HepG2 (cell line): ENCODE measurements around the gene PCNA. TPM values are rescaled to one million over a fixed set of nuclear protein-coding genes. Genes with fewer than 3 reads are reported as not detected.

Source experiments
- ATAC-seq: fragments of 200-7000 bp; cut with Tn5 transposase; 3 replicates; pipeline ENCODE4 v1.9.1; 2020; ENCODE audit warnings: mild to moderate bottlenecking, moderate library complexity
- BruUV-seq: library from RNA; stranded (reverse); fragments of 400-500 nt; replicated peaks from 2 replicates; lab custom pipeline; 2021; lab: Mats Ljungman, UMichigan
- CTCF ChIA-PET: fragments of 300-600 bp; formaldehyde crosslinking; extraction: SDS; loops from one replicate; lab custom pipeline; 2021; ENCODE audit warnings: low total read pairs, inconsistent platforms, low intra/inter-chr PET ratio; lab: Yijun Ruan, JAX
- POLR2A ChIA-PET: fragments of 350-600 bp; sonication (Branson Sonifier 250); formaldehyde crosslinking; loops from one replicate; lab custom pipeline; 2020; ENCODE audit warnings: antibody characterized with exemption, inconsistent platforms; lab: Yijun Ruan, JAX
- DNase-seq: peaks from one replicate; pipeline ENCODE4 v3.0.0-alpha.2; 2015; ENCODE audit warnings: low spot score
- FAIRE-seq: peaks from 3 replicates; lab custom pipeline; 2011; peaks lifted over from hg19 to GRCh38; lab: Jason Lieb, UNC
- H2AFZ ChIP-seq: one replicate; pipeline ENCODE4 v1.6.1; 2011; ENCODE audit warnings: low read length, inconsistent platforms
- H3K27ac ChIP-seq: fragments of 300-600 bp; 3 replicates; pipeline ENCODE4 v1.8.0; 2011; ENCODE audit warnings: mixed run types, mild to moderate bottlenecking, mixed read lengths, low read length, inconsistent platforms; ENCODE audit not compliant: insufficient read depth; ENCODE audit errors: extremely low read length
- H3K27me3 ChIP-seq, 2 experiments: fragments of 200-600 bp in 1 of 2; 2 replicates in 1 of 2; 3 replicates in 1 of 2; pipeline versions ENCODE4 v1.6.0 to v1.8.0; 2011; ENCODE audit warnings: low read length in 2 of 2, mild to moderate bottlenecking in 2 of 2, moderate library complexity in 2 of 2, inconsistent platforms in 1 of 2; ENCODE audit not compliant: insufficient read depth in 2 of 2, control insufficient read depth in 1 of 2
- H3K36me3 ChIP-seq, 2 experiments: fragments of 200-600 bp in 1 of 2; replicated peaks in 1 of 2; 2 replicates in 1 of 2; 3 replicates in 1 of 2; pipeline versions ENCODE4 v1.5.1 to v1.8.0; 2011; ENCODE audit warnings: low read length in 2 of 2, inconsistent platforms in 1 of 2; ENCODE audit not compliant: insufficient read depth in 2 of 2, control insufficient read depth in 1 of 2
- H3K4me1 ChIP-seq: 2 replicates; pipeline ENCODE4 v1.5.1; 2012; ENCODE audit warnings: low read length, inconsistent platforms; ENCODE audit not compliant: insufficient read depth
- H3K4me2 ChIP-seq: 2 replicates; pipeline ENCODE4 v1.6.0; 2011; ENCODE audit warnings: low read depth, low read length, inconsistent platforms
- H3K4me3 ChIP-seq, 3 experiments: fragments of 200-600 bp in 1 of 3; sonication (generic), shearing (Covaris generic) in 1 of 3; replicated peaks in 1 of 3; 2 replicates each; pipeline ENCODE4 v1.5.1; 2011 to 2016; ENCODE audit warnings: low read length in 3 of 3, inconsistent platforms in 2 of 3, low read depth in 2 of 3, mild to moderate bottlenecking in 2 of 3, control low read depth in 1 of 3, mixed read lengths in 1 of 3; ENCODE audit not compliant: insufficient read depth in 1 of 3
- H3K79me2 ChIP-seq: one replicate; pipeline ENCODE4 v1.6.1; 2011; ENCODE audit warnings: low read length, inconsistent platforms; ENCODE audit not compliant: insufficient read depth
- H3K9ac ChIP-seq: 2 replicates; pipeline ENCODE4 v1.6.0; 2011; ENCODE audit warnings: mild to moderate bottlenecking, low read depth, low read length, inconsistent platforms; ENCODE audit not compliant: insufficient read depth
- H3K9me3 ChIP-seq: 2 replicates; pipeline ENCODE4 v1.5.1; 2012; ENCODE audit warnings: mild to moderate bottlenecking, low read length
- H4K20me1 ChIP-seq: 2 replicates; pipeline ENCODE4 v1.6.0; 2011; ENCODE audit warnings: inconsistent platforms, mild to moderate bottlenecking, low read length, moderate library complexity; ENCODE audit not compliant: insufficient read depth
- AGO2 ChIP-seq: fragments of 200-400 bp; formaldehyde crosslinking; optimal IDR thresholded peaks from 2 replicates; pipeline ENCODE3; 2017; ENCODE audit warnings: mild to moderate bottlenecking, low read depth, low read length, moderate library complexity
- ATAD3A ChIP-seq: sonication (generic); formaldehyde crosslinking; IDR thresholded peaks from 2 replicates; pipeline ENCODE4 v1.4.0; 2020; ENCODE audit warnings: missing genetic modification reagents
- ATM ChIP-seq: fragments of 450-650 bp; IDR thresholded peaks from 2 replicates; pipeline ENCODE4 v1.7.1; 2017; ENCODE audit warnings: mild to moderate bottlenecking, borderline replicate concordance
- DMAP1 ChIP-seq: IDR thresholded peaks from 2 replicates; pipeline ENCODE4 v1.6.1; 2016
- EED ChIP-seq: sonication (generic); formaldehyde crosslinking; IDR thresholded peaks from 2 replicates; pipeline ENCODE4 v1.5.0; 2020; ENCODE audit warnings: mild to moderate bottlenecking, missing genetic modification reagents
- POLR2A ChIP-seq, 2 experiments: IDR thresholded peaks; 2 replicates each; pipeline ENCODE4 v1.6.1; 2011; ENCODE audit warnings: low read depth in 2 of 2, low read length in 2 of 2, mild to moderate bottlenecking in 1 of 2, moderate library complexity in 1 of 2; ENCODE audit not compliant: insufficient read depth in 1 of 2
- POLR2G ChIP-seq: fragments of 200-400 bp; formaldehyde crosslinking; IDR thresholded peaks from 2 replicates; pipeline ENCODE4 v1.6.1; 2018; ENCODE audit warnings: mild to moderate bottlenecking, low read depth, low read length, moderate library complexity
- RAD51 ChIP-seq: fragments of 450-650 bp; IDR thresholded peaks from 2 replicates; pipeline ENCODE4 v1.6.1; 2016; ENCODE audit warnings: borderline replicate concordance
- RBFOX2 ChIP-seq: fragments of 200-400 bp; formaldehyde crosslinking; IDR thresholded peaks from 2 replicates; pipeline ENCODE4 v1.6.1; 2017; ENCODE audit warnings: low read depth, mild to moderate bottlenecking, low read length
- RBM22 ChIP-seq: fragments of 200-400 bp; formaldehyde crosslinking; optimal IDR thresholded peaks from 2 replicates; pipeline ENCODE3; 2017; ENCODE audit warnings: mild to moderate bottlenecking, low read length, moderate library complexity
- SYNCRIP ChIP-seq: fragments of 200-400 bp; formaldehyde crosslinking; IDR thresholded peaks from 2 replicates; pipeline ENCODE4 v1.6.1; 2018; ENCODE audit warnings: mild to moderate bottlenecking, low read depth, low read length; ENCODE audit not compliant: insufficient read depth
- ZMYM3 ChIP-seq: sonication (generic); formaldehyde crosslinking; IDR thresholded peaks from 2 replicates; pipeline ENCODE4 v1.5.1; 2020; ENCODE audit warnings: mild to moderate bottlenecking, missing genetic modification reagents
- ZNF431 ChIP-seq: sonication (generic); formaldehyde crosslinking; IDR thresholded peaks from 2 replicates; pipeline ENCODE4 v1.9.0; 2022; ENCODE audit warnings: missing genetic modification reagents, low read depth, mild to moderate bottlenecking, borderline replicate concordance
- ZNF576 ChIP-seq: sonication (generic); formaldehyde crosslinking; IDR thresholded peaks from 2 replicates; pipeline ENCODE4 v1.4.0; 2020; ENCODE audit warnings: mild to moderate bottlenecking, missing genetic modification reagents
- ZNF784 ChIP-seq: sonication (generic); formaldehyde crosslinking; IDR thresholded peaks from 2 replicates; pipeline ENCODE4 v1.5.1; 2020; ENCODE audit warnings: missing genetic modification reagents, mild to moderate bottlenecking, borderline replicate concordance
- ZNF800 ChIP-seq: sonication (generic); formaldehyde crosslinking; IDR thresholded peaks from 2 replicates; pipeline ENCODE4 v1.4.0; 2020; ENCODE audit warnings: missing genetic modification reagents
- WGBS: methylation state at CpG from one replicate; pipeline ENCODE4 v1.1.6; 2017; ENCODE audit warnings: low lambda C conversion rate; 5-methylcytosine and 5-hydroxymethylcytosine counted together
- in situ Hi-C: cut with HindIII; loops from 2 replicates; pipeline ENCODE4 v1.10.0; 2017; ENCODE audit warnings: low pct_unique_long_range_greater_than_20kb; ENCODE audit not compliant: extremely low pct_ligation_motif_present
- intact Hi-C: fragments of 100-400 bp; cut with micrococcal nuclease; formaldehyde crosslinking; loops from one replicate; pipeline ENCODE4 v1.10.0; 2022; ENCODE audit not compliant: unreplicated experiment
- polyA plus RNA-seq, 8 experiments: library from polyadenylated mRNA; depleted of rRNA in 3 of 8; stranded (reverse) in 7 of 8; unstranded in 1 of 8; fragments of >200 nt; fragmentation: Illumina TruSeq in 4 of 8; extraction: Trizol in 4 of 8; gene quantifications; 2 replicates each; pipeline versions ENCODE4 v1.2.1 to v1.2.3, GENCODE V29; 2011 to 2016; ENCODE audit warnings: low read depth in 4 of 8, missing spikeins in 1 of 8, mixed read lengths in 1 of 8; ENCODE audit not compliant: insufficient read depth in 1 of 8
- total RNA-seq, 5 experiments: library from RNA; depleted of rRNA; stranded (reverse); fragments of >200 nt; fragmentation: Illumina TruSeq; extraction: Trizol; gene quantifications; 2 replicates each; pipeline ENCODE4 v1.2.3, GENCODE V29; 2016; ENCODE audit warnings: low read depth in 1 of 5

The PCNA gene
- total and polyA plus RNA-seq, 2 of the 13 experiments (the other 11 are each of a cell fraction or from before 2014, with no cell fraction given), result 229 to 655 TPM

GRCh38 chr20:5096463-5096862 is 23.3 kb downstream of the PCNA start:
- FAIRE-seq (no peak), ATAC-seq (peak; percentile 11; the same call in 2 of the 3 replicates), DNase-seq (no peak)
- Histone ChIP-seq H4K20me1 (no peaks in the 10 kb centered on the region), H3K4me3 (no peak overlapping the region), H3K36me3 (peaks cover 10 to 43% of the 10 kb centered on the region in 2 experiments), H3K9ac (no peak overlapping the region), H2AFZ (no peak overlapping the region), H3K27me3 (no peaks in the 10 kb centered on the region), H3K9me3 (no peaks in the 10 kb centered on the region), H3K4me1 (no peaks in the 10 kb centered on the region), H3K79me2 (no peaks in the 10 kb centered on the region), H3K4me2 (no peak overlapping the region), H3K27ac (no peak overlapping the region)
- intact Hi-C loops (no loop called here), in situ Hi-C loops (loop anchor here (10.0 kb wide), 1 partner anchor 492 kb away; no protein-coding TSS in a partner anchor)
- WGBS, result 97% methylated on average over 2 of the region's 2 CpGs
- ChIA-PET POLR2A (interaction anchor here (1.3 kb wide), 1 partner anchor 15 kb away, joined by 4 read pairs; no protein-coding TSS in a partner anchor), CTCF (no interaction called here)
- TF ChIP-seq RBM22 (peak; percentile 66), ZNF800 (CRISPR knock-in tag) (no peak), ZNF431 (CRISPR knock-in tag) (0 out of 2 replicates have a peak, but pooled peaks have one; percentile 3), POLR2G (peak; percentile 18; the same call in 1 of the 2 replicates), POLR2A (IDR thresholded peaks at IDR 0.05; ENCODE audit: insufficient read depth in 1 of 2, low read depth in 2 of 2, low read length in 2 of 2) (peak in 1 of 2 experiments; percentile 48; a peak in 1 of 4 replicates), RBFOX2 (0 out of 2 replicates have a peak, but pooled peaks have one; percentile 10)
- no TSS peak for BruUV-seq

- no peak for FAIRE-seq
- WGBS, result 100% methylated on average over 3 of the region's 3 CpGs
- Histone ChIP-seq H2AFZ (no peak overlapping the region), H4K20me1 (no peaks in the 10 kb centered on the region), H3K4me2 (no peak overlapping the region), H3K4me1 (no peaks in the 10 kb centered on the region), H3K4me3 (no peak overlapping the region), H3K27me3 (no peaks in the 10 kb centered on the region), H3K9ac (no peak overlapping the region), H3K27ac (no peak overlapping the region), H3K9me3 (no peaks in the 10 kb centered on the region), H3K36me3 (peaks cover 8 to 38% of the 10 kb centered on the region in 2 experiments), H3K79me2 (no peaks in the 10 kb centered on the region)
- intact Hi-C loops, result no loop called here
- BruUV-seq, result no TSS peak
- ChIA-PET POLR2A (interaction anchor here (1.3 kb wide), 1 partner anchor 15 kb away, joined by 4 read pairs; no protein-coding TSS in a partner anchor), CTCF (no interaction called here)
- in situ Hi-C loops, result loop anchor here (10.0 kb wide), 1 partner anchor 491 kb away; no protein-coding TSS in a partner anchor
- peak; percentile 31 for ATAC-seq
- no peak for DNase-seq
- TF ChIP-seq ZNF576 (CRISPR knock-in tag), result no peak
- no peak for TF ChIP-seq ATM
- TF ChIP-seq EED, result 0 out of 2 replicates have a peak, but pooled peaks have one; percentile 24
- TF ChIP-seq ZNF784 (CRISPR knock-in tag), result no peak
- no peak for TF ChIP-seq SYNCRIP
- 0 out of 2 replicates have a peak, but pooled peaks have one; percentile 4 for TF ChIP-seq ZMYM3 (CRISPR knock-in tag)
- no peak for TF ChIP-seq ATAD3A
- no peak for TF ChIP-seq DMAP1 (CRISPR knock-in tag)
- no peak for TF ChIP-seq RAD51
- TF ChIP-seq ZNF431 (CRISPR knock-in tag), result 0 out of 2 replicates have a peak, but pooled peaks have one; percentile 32
- TF ChIP-seq AGO2, result peak; percentile 81
Measured at GRCh38 chr20:5095931-5096330, 23.8 kb downstream of the PCNA start.
